TTC549 (cell line): Measurements from ENCODE around the gene RFK.
"Not testable (repeated sequence)": the region's sequence is repeated elsewhere in the genome, so short reads cannot be mapped to it uniquely, and the experiment has no call there.

Experiments used
- FAIRE-seq: peaks from 2 replicates; lab custom pipeline; 2012; peaks lifted over from hg19 to GRCh38; lab: Jason Lieb, UNC

RFK gene

GRCh38 chr9:76394195-76394959, at the start of gene RFK:
Gene RFK (minus strand): TSS chr9:76394426. CDS start chr9:76394171, 255 bp downstream.
- no peak for FAIRE-seq

- no peak for FAIRE-seq
Observed at GRCh38 chr9:76443887-76444286, 49.7 kb upstream of the RFK start.

DNA sequence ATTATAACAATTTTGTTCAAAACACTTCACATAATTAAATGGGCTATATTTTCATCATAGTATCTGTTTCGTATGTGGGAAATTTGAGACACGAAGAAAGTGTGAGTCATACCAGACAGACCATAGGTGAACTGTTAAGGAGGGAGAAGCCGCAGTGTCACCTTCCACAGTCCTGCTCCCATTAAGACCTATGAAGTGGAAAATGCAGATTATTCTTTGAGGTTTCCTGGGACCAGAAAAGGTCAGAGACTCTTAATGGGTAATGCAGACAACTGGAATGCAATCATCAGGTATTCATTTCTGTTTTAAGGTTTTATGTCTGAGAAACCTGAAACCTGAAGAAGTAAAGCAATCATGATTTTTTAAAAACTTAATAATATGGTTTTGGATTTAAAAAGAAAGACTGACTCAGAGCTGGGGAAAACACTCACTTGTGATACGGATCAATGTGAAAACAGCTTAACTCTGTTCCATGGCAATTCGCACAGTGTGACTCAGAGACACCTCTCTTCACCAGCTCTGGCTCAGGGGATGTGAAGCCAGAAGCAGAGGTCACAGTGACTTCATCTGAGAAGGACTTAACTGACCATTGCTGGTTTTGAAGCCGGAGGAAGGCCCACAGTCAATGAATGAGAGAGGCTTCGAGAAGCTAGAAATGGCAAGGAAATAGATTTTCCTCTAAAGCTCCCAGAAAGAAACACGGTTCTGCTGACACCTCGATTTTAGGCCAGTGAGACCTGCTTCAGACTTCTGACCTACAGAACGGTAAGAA, 47.5 kb upstream of the RFK start:
- FAIRE-seq = no peak

- no peak for FAIRE-seq
Observed at GRCh38 chr9:76438841-76439588, 44.8 kb upstream of the RFK start.

- FAIRE-seq = not testable (repeated sequence)
Observed at GRCh38 chr9:76437017-76437699, 42.9 kb upstream of the RFK start.

DNA sequence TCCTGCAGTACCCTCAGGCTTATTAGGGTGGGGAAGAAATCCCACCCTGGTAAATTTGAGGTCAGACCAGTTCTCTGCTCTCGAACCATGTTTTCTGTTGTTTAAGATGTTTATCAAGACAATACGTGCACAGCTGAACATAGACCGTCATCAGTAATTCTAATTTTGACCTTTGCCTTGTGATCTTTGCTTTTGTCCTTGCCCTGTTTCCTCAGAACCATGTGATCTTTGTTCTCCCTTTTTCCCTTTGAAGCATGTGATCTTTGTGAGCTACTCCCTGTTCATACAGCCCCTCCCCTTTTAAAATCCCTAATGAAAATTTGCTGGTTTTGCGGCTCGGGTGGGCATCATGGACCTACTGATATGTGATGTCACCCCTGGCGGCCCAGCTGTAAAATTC, 40.7 kb upstream of the RFK start:
- FAIRE-seq = not testable (repeated sequence)

GRCh38 chr9:76433836-76434235, 39.6 kb upstream of the RFK start:
- FAIRE-seq = no peak

GRCh38 chr9:76433406-76433805, 39.2 kb upstream of the RFK start:
- no peak for FAIRE-seq

- FAIRE-seq = no peak
Observed at GRCh38 chr9:76431601-76432000, 37.4 kb upstream of the RFK start.

DNA sequence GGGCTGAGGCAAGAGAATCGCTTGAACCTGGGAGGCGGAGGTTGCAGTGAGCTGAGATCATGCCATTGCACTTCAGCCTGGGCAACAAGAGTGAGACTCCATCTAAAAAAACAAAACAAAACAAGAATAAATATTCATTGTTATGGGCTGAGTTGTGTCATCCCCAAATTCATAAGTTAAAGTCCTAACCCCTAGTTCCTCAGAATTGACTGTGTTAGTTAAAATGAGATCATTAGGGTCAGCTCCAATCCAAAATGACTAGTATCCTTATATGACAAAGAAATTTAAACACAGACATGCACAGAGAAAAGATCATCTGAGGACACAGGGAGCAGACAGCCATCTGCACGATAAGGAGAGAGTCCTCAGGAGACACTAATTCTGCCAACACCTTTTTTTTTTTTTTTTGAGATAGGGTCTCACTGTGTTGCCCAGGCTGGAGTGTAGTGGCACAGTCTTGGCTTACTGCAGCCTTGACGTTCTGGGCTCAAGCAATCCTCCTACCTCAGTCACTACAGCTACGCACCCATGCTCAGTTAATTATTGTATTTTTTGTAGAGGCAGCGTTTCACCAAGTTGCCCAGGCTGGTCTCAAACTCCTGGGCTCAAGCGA, 32.7 kb upstream of the RFK start:
- FAIRE-seq = no peak

DNA sequence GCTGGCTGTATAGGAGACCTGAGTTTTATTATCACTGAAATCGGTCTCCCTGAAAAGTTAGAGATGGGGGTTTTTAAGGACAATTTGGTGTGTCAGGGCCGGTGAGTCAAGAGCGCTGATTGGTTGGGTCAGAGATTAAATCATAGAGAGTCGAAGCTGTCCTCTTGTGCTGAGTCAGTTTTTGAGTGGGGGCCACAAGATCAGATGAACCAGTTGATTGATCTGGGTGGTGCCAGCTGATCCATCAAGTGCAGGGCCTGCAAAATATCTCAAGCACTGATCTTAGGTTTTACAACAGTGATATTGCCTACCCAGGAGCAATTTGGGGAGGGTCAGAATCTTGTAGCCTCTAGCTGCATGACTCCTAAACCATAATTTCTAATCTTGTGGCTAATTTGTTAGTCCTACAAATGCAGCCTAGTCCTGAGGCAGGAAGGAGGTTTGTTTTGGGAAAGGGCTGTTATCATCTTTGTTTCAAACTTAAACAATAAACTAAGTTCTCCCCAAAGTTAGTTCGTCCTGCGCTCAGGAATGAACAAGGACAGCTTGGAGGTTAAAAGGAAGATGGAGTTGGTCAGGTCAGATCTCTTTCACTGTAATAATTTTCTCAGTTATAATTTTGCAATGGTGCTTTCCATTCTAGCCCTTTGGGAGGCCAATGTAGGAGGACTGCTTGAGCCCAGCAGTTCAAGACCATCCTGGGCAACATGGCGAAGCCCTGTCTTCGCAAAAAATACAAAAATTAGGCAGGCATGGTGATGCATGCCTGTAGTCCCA, 31.6 kb upstream of the RFK start:
- FAIRE-seq = no peak

- no peak for FAIRE-seq
Observed at GRCh38 chr9:76424491-76424890, 30.3 kb upstream of the RFK start.

- no peak for FAIRE-seq
Observed at GRCh38 chr9:76423216-76424177, 29.3 kb upstream of the RFK start.

DNA sequence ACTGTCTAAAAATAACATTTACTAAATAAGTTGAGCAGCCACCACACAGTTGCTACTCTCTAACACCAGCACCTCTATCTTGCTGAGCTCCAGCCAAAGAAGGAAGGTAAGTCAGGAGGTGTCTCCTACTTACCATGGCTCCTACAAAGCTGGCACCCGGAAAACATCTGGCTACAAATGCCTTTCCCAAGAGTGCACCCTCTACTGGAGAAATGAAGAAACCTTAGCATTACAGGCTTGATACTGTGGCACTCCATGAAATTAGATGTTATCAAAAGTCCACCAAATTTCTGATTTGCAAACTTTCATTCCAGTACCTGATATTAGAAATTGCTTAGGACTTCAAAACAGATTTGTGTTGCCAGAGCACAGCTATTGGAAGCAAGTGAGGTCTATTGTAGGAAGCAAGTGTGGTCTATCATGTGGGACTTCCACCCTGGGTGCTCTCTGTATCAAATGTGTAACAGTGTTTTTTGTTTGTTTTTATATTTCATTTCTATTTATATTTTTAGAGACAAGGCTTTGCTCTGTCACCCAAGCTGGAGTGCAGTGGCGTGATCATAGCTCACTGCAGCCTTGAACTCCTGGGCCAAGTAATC, 25.7 kb upstream of the RFK start:
- no peak for FAIRE-seq

- FAIRE-seq = no peak
Observed at GRCh38 chr9:76417394-76417793, 23.2 kb upstream of the RFK start.

- no peak for FAIRE-seq
Observed at GRCh38 chr9:76415731-76416130, 21.5 kb upstream of the RFK start.

DNA sequence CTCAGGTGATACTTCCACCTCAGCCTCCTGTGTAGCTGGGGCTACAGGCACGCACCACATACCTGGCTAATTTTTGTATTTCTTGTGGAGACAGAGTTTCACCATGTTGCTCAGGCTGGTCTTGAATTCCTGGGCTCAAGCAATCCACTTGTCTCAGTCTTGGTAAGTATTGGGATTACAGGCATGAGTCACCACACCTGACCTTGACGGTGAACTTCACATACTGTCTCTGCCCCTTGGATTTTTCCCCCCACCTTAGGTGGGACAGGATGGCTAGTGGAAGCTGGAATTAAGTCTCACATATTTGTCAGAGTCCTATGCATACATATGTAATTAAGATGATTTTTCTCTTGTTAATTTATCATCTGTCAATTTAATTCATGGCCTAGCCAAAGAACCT, 20.9 kb upstream of the RFK start:
- no peak for FAIRE-seq

DNA sequence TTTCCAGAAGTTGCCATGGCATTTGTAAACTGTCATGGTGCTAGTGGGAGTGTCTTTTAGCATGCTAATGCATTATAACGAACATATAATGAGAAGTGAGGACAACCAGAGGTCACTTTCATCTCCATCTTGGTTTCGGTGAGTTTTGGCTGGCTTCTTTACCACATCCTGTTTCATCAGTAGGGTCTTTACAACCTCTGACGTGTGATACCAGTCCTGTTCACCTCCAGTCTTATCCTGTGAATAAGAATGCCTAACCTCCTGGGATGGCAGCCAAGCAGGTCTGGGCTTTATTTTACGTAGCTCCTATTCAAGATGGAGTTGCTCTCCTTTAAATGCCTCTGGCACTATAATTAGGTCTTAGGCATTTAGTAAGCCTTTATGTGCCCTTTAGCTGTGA, 20.4 kb upstream of the RFK start:
- FAIRE-seq = no peak

GRCh38 chr9:76413658-76414057, 19.4 kb upstream of the RFK start:
- FAIRE-seq = no peak

GRCh38 chr9:76412638-76413037, 18.4 kb upstream of the RFK start:
- FAIRE-seq = no peak
